OCI-LY7 (cell line): Measurements from ENCODE around the gene RAD50. TPM values are rescaled to one million over a fixed set of nuclear protein-coding genes. Genes with fewer than 3 reads are reported as not detected.
A peak's percentile ranks its signal among the peaks of the same experiment; 100 is the strongest.

Experiments used
- BruUV-seq: library from RNA; stranded (reverse); fragments of 400-500 nt; replicated peaks from 2 replicates; lab custom pipeline; 2021; lab: Mats Ljungman, UMichigan
- CTCF ChIA-PET: fragments of 300-600 bp; sonication (Branson Sonifier 250); formaldehyde crosslinking; loops from one replicate; lab custom pipeline; 2022; ENCODE audit warnings: antibody characterized with exemption; ENCODE audit not compliant: unreplicated experiment; lab: Charles Lee
- POLR2A ChIA-PET: fragments of 300-600 bp; sonication (Branson Sonifier 250); formaldehyde crosslinking; loops from one replicate; lab custom pipeline; 2022; ENCODE audit warnings: antibody characterized with exemption; lab: Charles Lee
- DNase-seq: peaks from one replicate; pipeline ENCODE4 v3.0.0-alpha.2; 2015; ENCODE audit warnings: low spot score
- H2AFZ ChIP-seq: fragments of 200-600 bp; sonication (generic), shearing (Covaris generic); 2 replicates; pipeline ENCODE4 v1.6.1; 2014; ENCODE audit warnings: mild to moderate bottlenecking, antibody characterized with exemption, low read length, moderate library complexity
- H3K27ac ChIP-seq: fragments of 200-600 bp; sonication (generic); 2 replicates; pipeline ENCODE4 v1.5.1; 2014; ENCODE audit warnings: mixed run types, low read depth, mild to moderate bottlenecking, moderate library complexity, low read length, inconsistent platforms; ENCODE audit not compliant: poor library complexity, severe bottlenecking
- H3K36me3 ChIP-seq: fragments of 200-600 bp; sonication (generic); 2 replicates; pipeline ENCODE4 v1.6.1; 2014; ENCODE audit warnings: mild to moderate bottlenecking, antibody characterized with exemption, low read length, moderate library complexity, mixed read lengths; ENCODE audit not compliant: insufficient read depth
- H3K4me1 ChIP-seq: fragments of 200-600 bp; sonication (generic); 2 replicates; pipeline ENCODE4 v1.5.1; 2014; ENCODE audit warnings: mild to moderate bottlenecking, low read length; ENCODE audit not compliant: insufficient read depth, poor library complexity, severe bottlenecking
- H3K4me2 ChIP-seq: fragments of 200-600 bp; sonication (generic); 2 replicates; pipeline ENCODE4 v1.6.1; 2014; ENCODE audit warnings: mild to moderate bottlenecking, low read length
- H3K4me3 ChIP-seq: fragments of 200-600 bp; sonication (generic); 2 replicates; pipeline ENCODE4 v1.5.1; 2014; ENCODE audit warnings: mild to moderate bottlenecking, low read depth, low read length; ENCODE audit not compliant: poor library complexity, severe bottlenecking
- H3K79me2 ChIP-seq: fragments of 200-600 bp; sonication (generic); 2 replicates; pipeline ENCODE4 v1.6.1; 2016; ENCODE audit warnings: low read depth, mild to moderate bottlenecking, low read length, moderate library complexity, mixed read lengths; ENCODE audit not compliant: insufficient read depth
- H3K9me2 ChIP-seq: fragments of 200-600 bp; sonication (generic); 2 replicates; pipeline ENCODE4 v1.6.1; 2016; ENCODE audit warnings: mild to moderate bottlenecking, low read length, mixed read lengths; ENCODE audit not compliant: insufficient read depth
- H3K9me3 ChIP-seq: fragments of 200-600 bp; sonication (generic); 2 replicates; pipeline ENCODE4 v1.6.1; 2014; ENCODE audit warnings: mild to moderate bottlenecking, mixed run types, low read length, mixed read lengths
- H4K20me1 ChIP-seq: fragments of 200-600 bp; sonication (generic); 2 replicates; pipeline ENCODE4 v1.6.1; 2014; ENCODE audit warnings: mild to moderate bottlenecking, antibody characterized with exemption, low read length, moderate library complexity, mixed read lengths; ENCODE audit not compliant: insufficient read depth
- CTCF ChIP-seq: fragments of 200-600 bp; sonication (generic); conservative IDR thresholded peaks from 2 replicates; pipeline ENCODE4 v1.5.1; 2014; ENCODE audit warnings: mild to moderate bottlenecking, antibody characterized with exemption, low read length, moderate library complexity, mixed read lengths
- EZH2phosphoT487 ChIP-seq: fragments of 200-600 bp; sonication (generic); IDR thresholded peaks from 2 replicates; pipeline ENCODE4 v1.6.1; 2018; ENCODE audit warnings: low read depth, borderline replicate concordance, mild to moderate bottlenecking, mixed run types, antibody characterized with exemption, low read length, moderate library complexity, mixed read lengths
- intact Hi-C: fragments of 100-400 bp; cut with micrococcal nuclease; formaldehyde crosslinking; loops from one replicate; pipeline ENCODE4 v1.10.0; 2022; ENCODE audit not compliant: unreplicated experiment
- total RNA-seq, 2 experiments: library from RNA; depleted of rRNA in 1 of 2; stranded (reverse); fragments of >200 nt in 1 of 2; shearing (Covaris generic) in 1 of 2; gene quantifications; 2 replicates each; pipeline ENCODE4 v1.2.3, GENCODE V29; 2014 to 2022

The RAD50 gene
- total RNA-seq, 2 experiments from 2014 or later, result 24.0 to 59.8 TPM

DNA sequence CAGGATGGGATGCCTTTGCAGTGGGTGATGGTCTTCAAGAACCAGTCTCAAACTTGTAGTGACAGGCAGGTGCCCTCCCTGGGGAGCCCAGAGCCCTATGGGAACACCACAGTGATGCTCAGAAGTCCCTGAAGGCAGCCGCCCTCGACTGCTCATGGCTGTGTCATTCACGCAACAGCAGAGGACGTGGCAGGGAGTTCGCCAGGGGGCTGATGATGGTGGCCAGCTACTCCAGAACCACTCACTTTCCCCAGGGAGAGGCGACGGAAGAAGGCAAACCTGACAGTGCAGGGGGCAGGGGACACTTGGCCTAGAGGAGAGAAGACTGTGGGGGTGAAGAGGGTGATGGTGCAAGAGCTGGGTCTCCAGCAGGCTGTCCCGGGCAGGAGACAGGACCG is 105.2 kb downstream of the RAD50 start:
- H2AFZ ChIP-seq, result no peak overlapping the region
- no peaks in the 10 kb centered on the region for H3K9me3 ChIP-seq

GRCh38 chr5:132662925-132663770 is 106.4 kb downstream of the RAD50 start:
- DNase-seq, result peak; percentile 19
- Histone ChIP-seq H3K36me3 (no peaks in the 10 kb centered on the region), H3K4me1 (no peaks in the 10 kb centered on the region), H3K9me3 (no peaks in the 10 kb centered on the region), H3K4me2 (no peak overlapping the region), H3K9me2 (no peaks in the 10 kb centered on the region), H3K27ac (no peak overlapping the region), H3K4me3 (no peak overlapping the region), H4K20me1 (no peaks in the 10 kb centered on the region), H3K79me2 (no peaks in the 10 kb centered on the region), H2AFZ (no peak overlapping the region)
- TF ChIP-seq CTCF (no peak), EZH2phosphoT487 (no peak)
- ChIA-PET POLR2A (no interaction called here), CTCF (no interaction called here)
- intact Hi-C loops, result loop anchor here (5.0 kb wide), 1 partner anchor 159 kb away; no protein-coding TSS in a partner anchor
- no TSS peak for BruUV-seq

More for the DNA sequence above, 105.2 kb downstream of the RAD50 start:
- Histone ChIP-seq H3K27ac (no peak overlapping the region), H3K4me2 (no peak overlapping the region), H3K36me3 (no peaks in the 10 kb centered on the region), H3K9me2 (no peaks in the 10 kb centered on the region), H4K20me1 (no peaks in the 10 kb centered on the region), H3K79me2 (no peaks in the 10 kb centered on the region), H3K4me1 (no peaks in the 10 kb centered on the region), H3K4me3 (no peak overlapping the region)
- intact Hi-C loops, result loop anchor here (5.0 kb wide), 1 partner anchor 160 kb away; no protein-coding TSS in a partner anchor
- POLR2A ChIA-PET, result interaction anchor here (0.6 kb wide), 1 partner anchor 557 kb away, joined by 6 read pairs; no protein-coding TSS in a partner anchor
- no peak for DNase-seq
- CTCF ChIA-PET, result interaction anchor here (0.6 kb wide), 1 partner anchor 174 kb away, joined by 3 read pairs; no protein-coding TSS in a partner anchor
- TF ChIP-seq EZH2phosphoT487 (no peak), CTCF (no peak)
- no TSS peak for BruUV-seq
